ENCODE results near the gene SCGB2B2.
"Not testable (repeated sequence)": the region's sequence is repeated elsewhere in the genome, so short reads cannot be mapped to it uniquely, and the experiment has no call there.

Gene SCGB2B2

DNA sequence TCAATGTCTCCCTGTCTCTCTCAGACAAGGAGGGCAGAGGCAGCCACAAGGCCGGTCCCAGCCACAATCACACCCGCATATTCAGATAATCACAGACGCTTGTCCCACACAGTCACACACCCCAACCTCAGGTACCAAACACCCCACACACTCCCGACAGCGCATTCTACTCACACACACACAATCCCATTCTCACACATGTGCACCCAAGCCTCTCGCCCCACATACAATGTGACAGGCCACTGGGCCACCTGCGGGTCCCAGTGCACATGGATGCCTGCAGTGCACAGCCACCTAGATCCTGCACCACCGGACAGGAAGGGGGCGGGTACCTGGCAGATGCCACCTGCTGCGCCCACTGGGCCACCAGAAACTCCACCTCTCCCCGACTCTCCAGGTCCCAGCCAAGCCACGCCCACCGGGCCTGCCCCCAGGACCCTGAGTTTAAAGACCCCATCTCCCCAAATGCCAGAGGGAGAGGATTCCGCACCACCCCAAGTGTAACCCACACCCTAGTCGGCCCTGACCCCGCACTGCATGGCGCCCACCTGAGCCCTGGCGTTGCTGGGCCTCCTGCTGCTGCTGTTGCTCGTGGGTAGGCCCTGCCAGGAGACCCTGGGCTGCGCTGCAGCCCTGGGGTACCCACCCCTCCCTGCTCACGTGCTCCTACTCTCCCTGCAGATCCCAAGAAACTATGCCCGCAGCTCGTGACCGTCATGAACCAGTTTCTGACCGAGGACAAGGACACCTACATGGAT is 10.6 kb downstream of the SCGB2B2 start:
- H3K36me3 ChIP-seq = no peaks in the 10 kb centered on the region
- intact Hi-C loops (cut with DNase I; ENCODE audit: low total_unique reads) = no loop called here
- H3K27ac ChIP-seq = no peak overlapping the region
- H3K27me3 ChIP-seq = no peaks in the 10 kb centered on the region
- no peak overlapping the region for H3K4me3 ChIP-seq
- TF ChIP-seq CTCF (IDR thresholded peaks at IDR 0.05) = no peak
- H3K4me1 ChIP-seq = peaks cover 0 to 15% (median 1%) of the 10 kb centered on the region in 4 donors
- H3K9me3 ChIP-seq = no peaks in the 10 kb centered on the region
- DNase-seq = no peak

DNA sequence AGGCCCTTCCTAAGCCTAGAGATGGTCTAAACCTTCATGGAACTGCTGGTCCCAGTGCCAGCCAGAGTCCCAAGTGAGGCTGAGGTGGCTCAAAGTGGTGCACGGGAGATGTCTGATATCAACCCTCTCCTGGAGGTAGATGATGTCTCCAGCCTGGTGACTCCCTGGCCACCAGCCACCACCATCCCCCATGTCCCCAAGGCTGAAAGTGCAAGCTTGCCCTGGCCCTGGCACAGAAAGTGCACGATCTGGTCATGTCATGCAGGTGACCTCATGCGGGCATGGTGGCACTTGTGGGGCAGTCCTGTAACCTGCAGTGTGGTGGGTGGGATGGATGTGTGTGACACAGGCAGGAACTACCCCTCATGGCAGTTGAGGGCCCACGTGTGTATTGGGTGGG is 11.7 kb downstream of the SCGB2B2 start:
- H3K36me3 ChIP-seq; DNase-seq; H3K27ac ChIP-seq; intact Hi-C loops (cut with DNase I; ENCODE audit: low total_unique reads); H3K27me3 ChIP-seq; H3K9me3 ChIP-seq; H3K4me3 ChIP-seq: not testable (repeated sequence)
- H3K4me1 ChIP-seq = peaks cover 0 to 17% (median 2%) of the 10 kb centered on the region in 4 donors

DNA sequence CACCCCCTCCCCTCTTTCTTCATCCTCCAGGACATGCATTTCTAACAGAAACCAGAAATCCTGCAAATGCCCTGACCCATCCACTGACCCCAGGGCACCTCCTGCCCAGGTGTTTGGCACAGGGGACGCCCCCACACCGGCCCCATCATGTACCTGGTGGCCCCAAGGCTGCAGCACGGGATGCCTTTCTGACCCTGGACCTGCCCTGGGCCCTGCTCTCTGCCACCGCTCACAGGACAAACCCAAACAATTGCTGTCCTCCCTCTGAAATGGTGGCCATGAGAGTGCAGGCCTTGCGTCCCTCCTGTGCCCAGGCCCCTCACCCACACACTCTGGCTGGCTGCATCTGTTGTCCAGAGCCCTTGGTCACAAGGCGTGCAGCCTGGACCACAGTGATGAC is 12.1 kb downstream of the SCGB2B2 start:
- H3K9me3 ChIP-seq = no peaks in the 10 kb centered on the region
- peaks cover 0 to 17% (median 2%) of the 10 kb centered on the region in 4 donors for H3K4me1 ChIP-seq
- H3K27ac ChIP-seq = no peak overlapping the region
- H3K27me3 ChIP-seq = no peaks in the 10 kb centered on the region
- no peak overlapping the region for H3K4me3 ChIP-seq
- no peaks in the 10 kb centered on the region for H3K36me3 ChIP-seq
- no peak for DNase-seq
- intact Hi-C loops (cut with DNase I; ENCODE audit: low total_unique reads) = no loop called here
- no peak for TF ChIP-seq CTCF (IDR thresholded peaks at IDR 0.05)

GRCh38 chr19:34664168-34664567 is 12.8 kb downstream of the SCGB2B2 start:
- no peaks in the 10 kb centered on the region for H3K9me3 ChIP-seq
- no peaks in the 10 kb centered on the region for H3K27me3 ChIP-seq
- H3K27ac ChIP-seq = no peak overlapping the region
- no peak for TF ChIP-seq CTCF (IDR thresholded peaks at IDR 0.05)
- DNase-seq = no peak
- H3K4me1 ChIP-seq = peaks cover 0 to 17% (median 2%) of the 10 kb centered on the region in 4 donors
- intact Hi-C loops (cut with DNase I; ENCODE audit: low total_unique reads) = no loop called here
- H3K36me3 ChIP-seq = no peaks in the 10 kb centered on the region
- no peak overlapping the region for H3K4me3 ChIP-seq

DNA sequence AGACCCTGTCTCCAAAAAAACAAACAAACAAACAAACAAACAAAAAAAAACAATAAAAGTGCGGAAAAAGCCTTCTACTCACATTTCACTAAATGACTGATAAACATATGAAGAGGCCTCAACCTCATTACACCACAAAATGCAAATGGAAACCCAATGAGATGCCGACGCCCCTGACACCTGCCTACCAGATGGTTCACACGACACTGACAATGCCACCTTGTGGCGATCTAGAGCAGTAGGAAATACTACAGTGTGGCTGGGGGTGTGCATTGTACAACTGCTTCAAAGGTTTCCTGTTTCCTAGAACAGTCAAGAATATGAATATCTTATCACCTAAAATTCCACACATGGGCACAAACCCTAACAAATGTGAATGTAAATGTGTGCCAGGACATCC is 14.0 kb downstream of the SCGB2B2 start:
- intact Hi-C loops (cut with DNase I; ENCODE audit: low total_unique reads) = no loop called here
- TF ChIP-seq CTCF (IDR thresholded peaks at IDR 0.05) = no peak
- no peak for DNase-seq
- Histone ChIP-seq H3K27me3 (no peaks in the 10 kb centered on the region), H3K36me3 (no peaks in the 10 kb centered on the region), H3K4me1 (peaks cover 0 to 14% (median 2%) of the 10 kb centered on the region in 4 donors), H3K4me3 (no peak overlapping the region), H3K27ac (no peak overlapping the region), H3K9me3 (no peaks in the 10 kb centered on the region)

DNA sequence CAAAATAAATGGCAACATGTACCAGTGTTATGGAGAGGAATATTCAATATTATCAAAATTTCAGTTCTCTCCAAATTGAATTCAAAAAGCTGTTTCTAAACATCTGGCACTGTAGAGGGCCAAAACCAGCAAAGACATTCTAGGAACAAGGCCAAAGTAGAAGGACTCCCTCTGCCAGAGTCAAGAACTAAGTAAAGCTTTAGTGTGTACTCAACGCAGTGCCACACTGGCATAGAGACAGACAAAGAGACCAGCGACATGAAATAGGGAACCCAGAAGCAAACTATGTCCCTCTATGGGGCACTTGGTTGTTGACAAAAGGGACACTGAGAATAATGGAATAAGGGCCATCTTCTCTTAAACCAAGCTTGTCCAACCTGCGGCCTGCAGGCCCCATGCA is 15.6 kb downstream of the SCGB2B2 start:
- no peak for DNase-seq
- H3K4me3 ChIP-seq = no peak overlapping the region
- intact Hi-C loops (cut with DNase I; ENCODE audit: low total_unique reads) = no loop called here
- H3K27me3 ChIP-seq = no peaks in the 10 kb centered on the region
- no peak overlapping the region for H3K27ac ChIP-seq
- no peaks in the 10 kb centered on the region for H3K36me3 ChIP-seq
- TF ChIP-seq CTCF (IDR thresholded peaks at IDR 0.05) = no peak
- peaks cover 0 to 5% (median 2%) of the 10 kb centered on the region in 4 donors for H3K4me1 ChIP-seq
- H3K9me3 ChIP-seq = no peaks in the 10 kb centered on the region
